Measurements from ENCODE around the gene HK3.

The HK3 gene

GRCh38 chr5:176899296-176899891 is at the start of gene HK3:
HK3 (minus strand) TSS chr5:176899346; CDS start chr5:176896159, 3,187 bp downstream.
- DNase-seq = no peak

DNA sequence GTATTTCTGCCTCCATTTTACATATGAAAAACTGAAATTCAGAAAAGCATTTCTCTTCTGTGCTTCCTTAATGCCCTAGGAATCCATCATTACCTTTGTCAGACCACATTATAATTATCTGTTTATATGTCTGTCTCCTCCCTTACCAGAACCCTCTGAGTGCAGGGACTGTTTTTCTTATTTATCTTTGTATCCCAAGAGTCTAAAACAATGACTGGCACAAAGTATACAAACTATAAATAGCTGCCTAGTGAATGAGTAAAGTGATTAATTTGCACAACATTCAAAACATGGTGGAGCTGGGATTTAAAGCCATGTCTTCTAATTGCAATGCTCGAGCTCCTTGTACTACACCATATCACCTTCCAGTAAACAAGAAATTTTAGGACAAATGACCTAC is 49.3 kb upstream of the HK3 start:
- DNase-seq = no peak

GRCh38 chr5:176947847-176948246 is 48.7 kb upstream of the HK3 start:
- DNase-seq = no peak

DNA sequence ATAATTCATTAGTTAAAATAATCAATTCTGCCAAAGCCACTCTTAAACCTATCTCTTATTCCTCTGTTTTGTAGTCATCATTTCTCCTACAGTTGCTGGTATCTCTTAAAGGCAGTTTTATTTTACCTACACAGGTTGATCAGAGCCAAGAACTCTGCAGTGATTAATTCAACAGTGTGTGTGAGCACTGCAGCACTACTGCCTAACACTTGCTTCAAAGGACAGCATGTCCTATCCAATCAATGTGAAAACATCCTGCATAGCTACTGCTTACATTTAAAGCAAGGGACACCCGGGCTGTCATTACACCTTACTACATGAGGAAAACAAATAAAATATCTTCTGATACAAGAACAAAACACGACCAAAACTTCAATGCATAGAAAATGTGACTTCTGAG is 45.1 kb upstream of the HK3 start:
- no peak for DNase-seq

GRCh38 chr5:176943816-176944215 is 44.7 kb upstream of the HK3 start:
- no peak for DNase-seq

DNA sequence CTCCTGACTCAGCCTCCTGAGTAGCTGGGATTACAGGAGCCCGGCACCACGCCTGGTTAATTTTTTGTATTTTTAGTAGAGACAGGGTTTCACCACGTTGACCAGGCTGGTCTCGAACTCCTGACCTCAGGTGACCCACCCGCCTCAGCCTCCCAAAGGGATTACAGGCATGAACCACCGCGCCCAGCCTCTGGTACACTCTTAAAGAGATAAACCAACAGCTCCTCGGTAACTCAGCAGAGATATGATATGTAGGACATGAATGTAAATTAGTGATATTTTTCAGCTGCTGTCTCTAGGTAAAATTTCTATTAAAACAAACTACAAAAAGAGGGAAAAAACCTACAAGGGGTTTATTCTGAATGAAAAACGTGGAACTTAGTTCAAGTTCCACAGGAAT is 42.8 kb upstream of the HK3 start:
- DNase-seq = no peak

- no peak for DNase-seq
Measured at GRCh38 chr5:176938472-176938871, 39.3 kb upstream of the HK3 start.

- DNase-seq = no peak
Measured at GRCh38 chr5:176935017-176935416, 35.9 kb upstream of the HK3 start.

- no peak for DNase-seq
Measured at GRCh38 chr5:176934309-176934930, 35.3 kb upstream of the HK3 start.

- no peak for DNase-seq
Measured at GRCh38 chr5:176929654-176930053, 30.5 kb upstream of the HK3 start.

- DNase-seq = no peak
Measured at GRCh38 chr5:176927562-176927961, 28.4 kb upstream of the HK3 start.

DNA sequence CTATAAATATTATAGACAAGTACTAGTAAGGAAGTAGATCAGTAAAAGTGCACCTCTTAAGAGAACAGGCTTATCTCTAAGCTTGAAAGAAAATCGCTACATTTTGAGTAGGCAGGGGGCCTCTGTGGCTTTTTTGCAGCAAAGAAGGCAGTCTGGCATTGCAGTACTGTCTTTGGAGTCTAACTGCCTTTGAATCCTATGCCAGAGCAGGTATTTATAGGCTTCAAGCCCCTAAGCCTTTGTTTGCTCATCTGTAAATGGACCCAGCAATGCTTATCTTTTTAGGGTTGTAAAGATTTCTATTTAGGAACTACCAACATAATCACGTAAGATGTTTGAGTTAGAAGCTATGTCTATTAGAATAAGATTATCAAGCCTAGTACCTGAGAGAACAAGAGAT is 23.7 kb upstream of the HK3 start:
- no peak for DNase-seq

GRCh38 chr5:176921714-176922113 is 22.6 kb upstream of the HK3 start:
- DNase-seq = no peak

DNA sequence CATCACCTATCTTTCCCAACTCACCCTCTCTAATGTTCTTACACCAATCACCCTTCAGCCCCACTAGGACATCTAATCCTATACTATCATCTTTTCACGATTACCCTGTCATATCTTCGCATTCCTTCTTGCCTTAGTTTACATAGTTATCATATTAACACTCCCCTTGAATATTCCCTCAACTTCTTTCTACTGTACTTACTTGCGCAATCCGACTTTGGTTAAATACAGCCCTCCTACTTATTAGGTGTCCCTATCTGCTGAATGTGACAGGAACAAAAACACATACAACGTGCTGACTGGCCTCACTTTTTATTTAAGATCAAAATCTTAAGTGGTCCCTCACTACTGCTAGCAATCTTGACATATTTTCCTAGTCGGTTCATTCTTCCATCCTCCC is 19.5 kb upstream of the HK3 start:
- DNase-seq = no peak

DNA sequence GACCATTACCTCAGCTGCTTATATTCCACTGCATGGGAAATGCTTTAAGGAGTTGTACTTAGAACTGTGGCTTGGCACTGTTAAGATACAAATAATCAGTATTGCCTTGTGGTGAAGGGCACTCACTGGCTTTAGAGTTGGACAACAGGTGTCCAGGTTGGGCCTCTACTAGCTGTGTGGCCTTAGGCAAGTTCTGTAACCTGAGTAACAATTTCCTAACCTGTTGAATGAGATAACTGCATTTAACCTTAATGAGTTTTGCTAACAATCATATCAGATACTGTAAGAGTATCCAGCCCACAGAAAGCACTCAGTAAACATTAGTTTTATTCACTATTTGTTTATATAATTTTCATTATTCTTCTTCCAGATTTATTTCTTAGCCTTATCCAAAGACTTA is 17.2 kb upstream of the HK3 start:
- no peak for DNase-seq

- no peak for DNase-seq
Measured at GRCh38 chr5:176915906-176916305, 16.8 kb upstream of the HK3 start.

- DNase-seq = no peak
Measured at GRCh38 chr5:176912115-176912514, 13.0 kb upstream of the HK3 start.

- no peak for DNase-seq
Measured at GRCh38 chr5:176908675-176909368, 9.7 kb upstream of the HK3 start.

- no peak for DNase-seq
Measured at GRCh38 chr5:176906796-176907195, 7.7 kb upstream of the HK3 start.

DNA sequence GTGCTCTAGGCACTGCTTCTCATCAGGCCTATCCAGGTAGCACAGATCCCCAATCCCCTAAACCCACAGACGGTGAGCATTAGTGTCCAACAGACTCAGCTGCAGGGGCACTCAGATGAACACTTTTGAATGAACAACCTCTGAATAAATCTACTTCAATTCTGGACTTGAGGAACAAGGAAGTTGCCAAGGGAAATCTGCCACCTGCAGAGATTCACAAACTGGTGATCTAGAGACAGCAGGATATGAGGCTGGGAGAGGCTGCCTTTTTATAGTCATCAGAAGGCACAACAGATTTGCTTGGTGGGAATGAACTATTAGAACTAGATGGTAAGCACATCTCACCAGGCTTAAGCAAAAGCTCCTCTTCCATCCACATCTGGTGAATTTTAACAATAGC is 7.0 kb upstream of the HK3 start:
- no peak for DNase-seq

DNA sequence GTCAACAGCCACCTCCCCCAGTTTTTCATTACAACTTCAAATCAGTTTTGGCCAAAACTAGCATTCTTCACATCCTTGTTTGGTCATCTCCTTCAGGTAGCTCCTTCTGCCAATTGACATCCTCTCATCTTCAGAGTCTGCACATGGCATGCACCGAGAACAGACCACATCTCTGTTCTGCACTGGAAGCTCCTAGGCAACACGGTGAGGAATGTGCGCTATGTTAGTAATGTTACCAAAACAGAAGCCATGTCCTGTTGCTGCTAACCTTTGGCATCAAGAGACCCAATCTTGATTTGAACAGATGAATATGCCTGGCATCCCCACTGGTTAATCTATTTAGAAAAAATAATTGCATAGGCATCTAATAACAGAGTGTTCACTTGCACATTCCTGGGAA is 5.1 kb upstream of the HK3 start:
- DNase-seq = no peak

GRCh38 chr5:176902911-176903664 is 3.9 kb upstream of the HK3 start:
- DNase-seq = no peak

DNA sequence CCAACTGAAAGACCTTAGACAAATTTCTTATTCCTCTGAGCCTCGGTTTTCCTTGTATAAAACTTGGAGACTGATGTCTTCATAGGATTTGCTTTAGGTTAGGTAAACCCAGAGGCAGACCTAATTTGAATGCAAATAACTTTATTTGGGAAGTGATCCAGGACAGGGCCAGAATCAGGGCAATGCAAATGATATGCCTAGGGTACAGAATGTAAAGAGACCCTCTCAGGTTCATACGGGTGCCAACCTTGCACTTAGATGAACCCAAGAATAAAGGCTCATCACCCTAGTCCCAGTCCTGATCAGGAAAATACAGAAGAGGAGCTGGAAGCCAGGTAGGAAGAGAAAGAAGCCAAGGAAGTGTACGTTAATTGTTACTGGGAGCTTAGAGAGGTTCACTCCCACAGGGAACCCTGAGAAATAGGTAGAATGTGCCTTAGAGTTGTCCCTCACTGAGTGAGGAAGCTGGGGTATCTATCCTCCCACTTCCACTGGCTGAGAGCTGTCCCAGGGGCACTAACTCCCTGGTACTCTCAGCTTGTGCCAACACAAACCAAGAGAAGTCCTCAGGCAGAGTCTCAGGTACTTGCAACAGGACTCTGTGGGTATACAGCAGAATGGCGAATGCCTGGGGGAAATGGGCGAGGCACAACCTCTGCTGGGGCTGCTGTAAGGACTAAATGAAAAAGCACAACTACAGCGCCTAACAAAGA is 3.1 kb upstream of the HK3 start:
- no peak for DNase-seq
